HepG2 (cell line): ENCODE data around the gene KRT12. TPM values are rescaled to one million over a fixed set of nuclear protein-coding genes. Genes with fewer than 3 reads are reported as not detected.

Experiments used
- ERF ChIP-seq: IDR thresholded peaks from 2 replicates; pipeline ENCODE4 v1.6.1; 2018; ENCODE audit warnings: missing biosample characterization, missing genetic modification reagents
- GATAD1 ChIP-seq: IDR thresholded peaks from 2 replicates; pipeline ENCODE4 v1.6.1; 2016; ENCODE audit warnings: missing genetic modification reagents, missing compliant biosample characterization
- HNRNPK ChIP-seq: fragments of 200-400 bp; formaldehyde crosslinking; IDR thresholded peaks from 2 replicates; pipeline ENCODE4 v1.6.1; 2018; ENCODE audit warnings: low read length, low read depth, moderate library complexity, mild to moderate bottlenecking; ENCODE audit not compliant: poor library complexity, severe bottlenecking
- HNRNPUL1 ChIP-seq: fragments of 200-400 bp; formaldehyde crosslinking; IDR thresholded peaks from 2 replicates; pipeline ENCODE4 v1.6.1; 2017; ENCODE audit warnings: low read depth, mild to moderate bottlenecking, low read length, moderate library complexity
- LCORL ChIP-seq, 2 experiments: fragments of 450-650 bp in 1 of 2; sonication (generic) in 1 of 2; formaldehyde crosslinking in 1 of 2; IDR thresholded peaks; 2 replicates each; pipeline versions ENCODE4 v1.5.0 to v1.6.1; 2017 to 2020; ENCODE audit warnings: antibody characterized with exemption in 1 of 2, missing genetic modification reagents in 1 of 2
- MXD4 ChIP-seq: IDR thresholded peaks from 2 replicates; pipeline ENCODE4 v1.6.1; 2016; ENCODE audit warnings: mild to moderate bottlenecking, missing biosample characterization, missing genetic modification reagents
- MYC ChIP-seq: sonication (generic); formaldehyde crosslinking; IDR thresholded peaks from 2 replicates; pipeline ENCODE4 v1.9.0; 2021; ENCODE audit warnings: missing genetic modification reagents, borderline replicate concordance
- POLR2A ChIP-seq, 2 experiments: IDR thresholded peaks; 2 replicates each; pipeline ENCODE4 v1.6.1; 2011; ENCODE audit warnings: low read depth in 2 of 2, low read length in 2 of 2, mild to moderate bottlenecking in 1 of 2, moderate library complexity in 1 of 2; ENCODE audit not compliant: insufficient read depth in 1 of 2
- POLR2G ChIP-seq: fragments of 200-400 bp; formaldehyde crosslinking; IDR thresholded peaks from 2 replicates; pipeline ENCODE4 v1.6.1; 2018; ENCODE audit warnings: mild to moderate bottlenecking, low read depth, low read length, moderate library complexity
- RORA ChIP-seq: sonication (generic); formaldehyde crosslinking; IDR thresholded peaks from 2 replicates; pipeline ENCODE4 v1.5.0; 2020; ENCODE audit warnings: mild to moderate bottlenecking, missing genetic modification reagents, moderate library complexity
- RXRB ChIP-seq: IDR thresholded peaks from 2 replicates; pipeline ENCODE4 v1.6.1; 2016; ENCODE audit warnings: borderline replicate concordance, missing genetic modification reagents, missing compliant biosample characterization
- SALL1 ChIP-seq: sonication (generic); formaldehyde crosslinking; IDR thresholded peaks from 2 replicates; pipeline ENCODE4 v1.8.0; 2022; ENCODE audit warnings: mild to moderate bottlenecking, missing genetic modification reagents
- SIN3B ChIP-seq: fragments of 150-350 bp; IDR thresholded peaks from 2 replicates; pipeline ENCODE4 v1.6.1; 2014; ENCODE audit warnings: low read length
- SMC3 ChIP-seq: IDR thresholded peaks from 2 replicates; pipeline ENCODE4 v1.6.1; 2011; ENCODE audit warnings: low read length, improper control_type of control experiment
- TOPORS ChIP-seq: sonication (generic); formaldehyde crosslinking; IDR thresholded peaks from 2 replicates; pipeline ENCODE4 v1.8.0; 2023; ENCODE audit warnings: mild to moderate bottlenecking, missing genetic modification reagents
- TP53 ChIP-seq: sonication (generic); formaldehyde crosslinking; conservative IDR thresholded peaks from 2 replicates; pipeline ENCODE4 v1.4.0; 2020; ENCODE audit warnings: missing genetic modification reagents
- ZNF670 ChIP-seq: sonication (generic); formaldehyde crosslinking; IDR thresholded peaks from 2 replicates; pipeline ENCODE4 v1.8.0; 2022; ENCODE audit warnings: mild to moderate bottlenecking, missing genetic modification reagents, borderline replicate concordance
- ZNF672 ChIP-seq: sonication (generic); formaldehyde crosslinking; IDR thresholded peaks from 2 replicates; pipeline ENCODE4 v1.8.1; 2022; ENCODE audit warnings: missing genetic modification reagents
- ZNF772 ChIP-seq: sonication (generic); formaldehyde crosslinking; IDR thresholded peaks from 2 replicates; pipeline ENCODE4 v1.5.0; 2020; ENCODE audit warnings: mild to moderate bottlenecking, missing genetic modification reagents
- ZSCAN25 ChIP-seq: sonication (generic); formaldehyde crosslinking; IDR thresholded peaks from 2 replicates; pipeline ENCODE4 v1.8.0; 2022; ENCODE audit warnings: mild to moderate bottlenecking, missing genetic modification reagents
- polyA plus RNA-seq, 8 experiments: library from polyadenylated mRNA; depleted of rRNA in 3 of 8; stranded (reverse) in 7 of 8; unstranded in 1 of 8; fragments of >200 nt; fragmentation: Illumina TruSeq in 4 of 8; extraction: Trizol in 4 of 8; gene quantifications; 2 replicates each; pipeline versions ENCODE4 v1.2.1 to v1.2.3, GENCODE V29; 2011 to 2016; ENCODE audit warnings: low read depth in 4 of 8, missing spikeins in 1 of 8, mixed read lengths in 1 of 8; ENCODE audit not compliant: insufficient read depth in 1 of 8
- total RNA-seq, 5 experiments: library from RNA; depleted of rRNA; stranded (reverse); fragments of >200 nt; fragmentation: Illumina TruSeq; extraction: Trizol; gene quantifications; 2 replicates each; pipeline ENCODE4 v1.2.3, GENCODE V29; 2016; ENCODE audit warnings: low read depth in 1 of 5
- TF ChIP-seq, protein P1 (sequence below): sonication (generic); formaldehyde crosslinking; IDR thresholded peaks from 2 replicates; pipeline ENCODE4 v1.5.0; 2020; ENCODE audit warnings: mild to moderate bottlenecking, missing genetic modification reagents, moderate library complexity
- TF ChIP-seq, protein P2 (sequence below): IDR thresholded peaks from 2 replicates; pipeline ENCODE4 v1.4.0; 2020; ENCODE audit warnings: mild to moderate bottlenecking, missing genetic modification reagents
- TF ChIP-seq, protein P3 (sequence below): sonication (generic); formaldehyde crosslinking; IDR thresholded peaks from 2 replicates; pipeline ENCODE4 v1.8.1; 2023; ENCODE audit warnings: mild to moderate bottlenecking, inconsistent platforms, moderate library complexity, missing genetic modification reagents, borderline replicate concordance

KRT12 gene
- total and polyA plus RNA-seq, 2 of the 13 experiments (the other 11 are each of a cell fraction or from before 2014, with no cell fraction given): 0.07 to 0.09 TPM

DNA sequence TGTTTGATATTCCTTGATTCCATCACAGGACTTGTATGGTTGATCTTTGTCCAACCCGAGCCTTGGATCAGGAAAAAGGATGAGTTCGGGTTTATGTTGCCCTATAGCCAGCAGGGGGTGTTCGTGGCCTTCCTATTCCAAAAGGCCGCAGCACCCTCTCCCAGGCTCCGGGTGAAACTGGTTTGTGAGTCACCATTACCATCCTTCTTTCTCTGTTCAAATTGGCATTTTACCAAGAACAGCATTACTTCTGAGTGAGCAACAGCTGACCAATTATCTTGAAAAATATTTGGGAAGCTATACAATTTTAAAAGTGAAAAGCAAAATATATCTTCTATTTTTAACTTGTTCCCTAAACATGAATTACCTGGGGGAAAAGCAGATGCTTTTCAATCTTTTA, 42.3 kb upstream of the KRT12 start (continued):
- TF ChIP-seq MXD4 (CRISPR knock-in tag) (0 out of 2 replicates have a peak, but pooled peaks have one; percentile 16), ERF (peak; percentile 60), SMC3 (peak; percentile 100), RORA (0 out of 2 replicates have a peak, but pooled peaks have one; percentile 21), ZSCAN25 (CRISPR knock-in tag) (no peak), HNRNPK (no peak), SIN3B (0 out of 2 replicates have a peak, but pooled peaks have one; percentile 39), ZNF772 (CRISPR knock-in tag) (no peak), MYC (no peak), TOPORS (CRISPR knock-in tag) (no peak), ZNF672 (no peak), POLR2G (no peak), POLR2A (IDR thresholded peaks at IDR 0.05; ENCODE audit: insufficient read depth in 1 of 2, low read depth in 2 of 2, low read length in 2 of 2) (no peak), RXRB (peak; percentile 40; the same call in 1 of the 2 replicates), TP53 (CRISPR knock-in tag) (no peak), LCORL (IDR thresholded peaks at IDR 0.05) (no peak), LCORL (CRISPR knock-in tag; IDR thresholded peaks at IDR 0.05) (no peak), HNRNPUL1 (no peak), ZNF670 (CRISPR knock-in tag) (no peak), SALL1 (CRISPR knock-in tag) (peak; percentile 53; the same call in 1 of the 2 replicates), GATAD1 (CRISPR knock-in tag) (no peak; the same call in 1 of the 2 replicates)
- TF ChIP-seq, protein P1, sequence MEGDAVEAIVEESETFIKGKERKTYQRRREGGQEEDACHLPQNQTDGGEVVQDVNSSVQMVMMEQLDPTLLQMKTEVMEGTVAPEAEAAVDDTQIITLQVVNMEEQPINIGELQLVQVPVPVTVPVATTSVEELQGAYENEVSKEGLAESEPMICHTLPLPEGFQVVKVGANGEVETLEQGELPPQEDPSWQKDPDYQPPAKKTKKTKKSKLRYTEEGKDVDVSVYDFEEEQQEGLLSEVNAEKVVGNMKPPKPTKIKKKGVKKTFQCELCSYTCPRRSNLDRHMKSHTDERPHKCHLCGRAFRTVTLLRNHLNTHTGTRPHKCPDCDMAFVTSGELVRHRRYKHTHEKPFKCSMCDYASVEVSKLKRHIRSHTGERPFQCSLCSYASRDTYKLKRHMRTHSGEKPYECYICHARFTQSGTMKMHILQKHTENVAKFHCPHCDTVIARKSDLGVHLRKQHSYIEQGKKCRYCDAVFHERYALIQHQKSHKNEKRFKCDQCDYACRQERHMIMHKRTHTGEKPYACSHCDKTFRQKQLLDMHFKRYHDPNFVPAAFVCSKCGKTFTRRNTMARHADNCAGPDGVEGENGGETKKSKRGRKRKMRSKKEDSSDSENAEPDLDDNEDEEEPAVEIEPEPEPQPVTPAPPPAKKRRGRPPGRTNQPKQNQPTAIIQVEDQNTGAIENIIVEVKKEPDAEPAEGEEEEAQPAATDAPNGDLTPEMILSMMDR (CRISPR knock-in tag): peak; percentile 94
- TF ChIP-seq, protein P2, sequence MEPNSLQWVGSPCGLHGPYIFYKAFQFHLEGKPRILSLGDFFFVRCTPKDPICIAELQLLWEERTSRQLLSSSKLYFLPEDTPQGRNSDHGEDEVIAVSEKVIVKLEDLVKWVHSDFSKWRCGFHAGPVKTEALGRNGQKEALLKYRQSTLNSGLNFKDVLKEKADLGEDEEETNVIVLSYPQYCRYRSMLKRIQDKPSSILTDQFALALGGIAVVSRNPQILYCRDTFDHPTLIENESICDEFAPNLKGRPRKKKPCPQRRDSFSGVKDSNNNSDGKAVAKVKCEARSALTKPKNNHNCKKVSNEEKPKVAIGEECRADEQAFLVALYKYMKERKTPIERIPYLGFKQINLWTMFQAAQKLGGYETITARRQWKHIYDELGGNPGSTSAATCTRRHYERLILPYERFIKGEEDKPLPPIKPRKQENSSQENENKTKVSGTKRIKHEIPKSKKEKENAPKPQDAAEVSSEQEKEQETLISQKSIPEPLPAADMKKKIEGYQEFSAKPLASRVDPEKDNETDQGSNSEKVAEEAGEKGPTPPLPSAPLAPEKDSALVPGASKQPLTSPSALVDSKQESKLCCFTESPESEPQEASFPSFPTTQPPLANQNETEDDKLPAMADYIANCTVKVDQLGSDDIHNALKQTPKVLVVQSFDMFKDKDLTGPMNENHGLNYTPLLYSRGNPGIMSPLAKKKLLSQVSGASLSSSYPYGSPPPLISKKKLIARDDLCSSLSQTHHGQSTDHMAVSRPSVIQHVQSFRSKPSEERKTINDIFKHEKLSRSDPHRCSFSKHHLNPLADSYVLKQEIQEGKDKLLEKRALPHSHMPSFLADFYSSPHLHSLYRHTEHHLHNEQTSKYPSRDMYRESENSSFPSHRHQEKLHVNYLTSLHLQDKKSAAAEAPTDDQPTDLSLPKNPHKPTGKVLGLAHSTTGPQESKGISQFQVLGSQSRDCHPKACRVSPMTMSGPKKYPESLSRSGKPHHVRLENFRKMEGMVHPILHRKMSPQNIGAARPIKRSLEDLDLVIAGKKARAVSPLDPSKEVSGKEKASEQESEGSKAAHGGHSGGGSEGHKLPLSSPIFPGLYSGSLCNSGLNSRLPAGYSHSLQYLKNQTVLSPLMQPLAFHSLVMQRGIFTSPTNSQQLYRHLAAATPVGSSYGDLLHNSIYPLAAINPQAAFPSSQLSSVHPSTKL (CRISPR knock-in tag): peak; percentile 49
- TF ChIP-seq, protein P3, sequence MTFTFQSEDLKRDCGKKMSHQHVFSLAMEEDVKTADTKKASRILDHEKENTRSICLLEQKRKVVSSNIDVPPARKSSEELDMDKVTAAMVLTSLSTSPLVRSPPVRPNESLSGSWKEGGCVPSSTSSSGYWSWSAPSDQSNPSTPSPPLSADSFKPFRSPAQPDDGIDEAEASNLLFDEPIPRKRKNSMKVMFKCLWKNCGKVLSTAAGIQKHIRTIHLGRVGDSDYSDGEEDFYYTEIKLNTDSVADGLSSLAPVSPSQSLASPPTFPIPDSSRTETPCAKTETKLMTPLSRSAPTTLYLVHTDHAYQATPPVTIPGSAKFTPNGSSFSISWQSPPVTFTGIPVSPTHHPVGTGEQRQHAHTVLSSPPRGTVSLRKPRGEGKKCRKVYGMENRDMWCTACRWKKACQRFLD (CRISPR knock-in tag): no peak
